Stimulated activated CD4-positive, alpha-beta T cell treated with anti-CD3 and anti-CD28 coated beads, Interleukin-2, amount 100 ng/mL, for 4 hours (primary cell): ENCODE measurements around the gene CAND1.
A peak's percentile ranks its signal among the peaks of the same experiment; 100 is the strongest.

Source experiments
- DNase-seq: peaks from one replicate; pipeline ENCODE4 v3.0.0-alpha.2; 2020; ENCODE audit warnings: low read depth

CAND1 gene

DNA sequence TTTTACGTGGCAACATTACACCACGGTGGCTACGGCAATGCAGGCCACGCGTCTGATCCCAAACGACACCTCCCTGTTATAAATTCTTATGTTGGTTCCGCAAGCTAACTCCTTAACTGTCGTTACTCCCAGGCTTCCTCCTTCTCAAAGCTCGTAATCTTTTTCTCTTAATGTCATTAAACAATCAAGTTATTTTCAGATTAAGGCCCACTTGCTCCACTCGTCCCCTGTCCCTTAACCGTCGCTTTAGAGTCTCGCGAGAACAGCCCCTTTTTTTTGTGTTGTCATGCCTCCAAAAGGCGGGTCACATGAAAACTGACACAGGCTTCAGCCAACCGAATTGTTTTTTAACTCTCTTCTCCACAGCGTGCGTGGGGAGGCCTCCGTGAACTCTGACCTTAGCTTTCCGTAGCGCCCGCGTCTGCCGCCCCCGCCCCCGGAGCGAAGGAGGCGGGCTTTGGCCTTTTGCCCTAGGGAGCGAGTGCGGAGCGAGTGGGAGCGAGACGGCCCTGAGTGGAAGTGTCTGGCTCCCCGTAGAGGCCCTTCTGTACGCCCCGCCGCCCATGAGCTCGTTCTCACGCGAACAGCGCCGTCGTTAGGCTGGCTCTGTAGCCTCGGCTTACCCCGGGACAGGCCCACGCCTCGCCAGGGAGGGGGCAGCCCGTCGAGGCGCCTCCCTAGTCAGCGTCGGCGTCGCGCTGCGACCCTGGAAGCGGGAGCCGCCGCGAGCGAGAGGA, at the start of gene CAND1:
Gene CAND1, plus strand, starts transcription at position 463 of the 737 bp plus-strand sequence. CDS start 360 bp downstream, outside the sequence.
- peak; percentile 96 for DNase-seq

DNA sequence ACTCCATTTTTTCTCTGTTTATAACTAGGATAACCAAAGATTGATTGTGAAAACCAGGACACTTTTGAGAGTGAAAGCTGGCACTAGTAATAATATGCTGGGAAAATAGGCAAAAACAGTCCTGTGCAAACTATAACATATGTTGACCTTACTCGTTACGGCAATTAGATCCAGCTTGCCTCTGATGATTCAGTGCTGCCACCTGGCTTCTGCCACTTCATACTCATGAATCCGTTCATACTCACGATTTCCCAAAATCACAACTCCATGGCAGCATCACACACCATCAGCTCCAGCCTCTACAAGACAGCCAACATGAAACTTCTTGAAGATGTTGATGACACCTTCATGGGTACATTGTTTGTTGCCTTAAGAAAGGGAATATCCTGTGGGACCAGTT, 49.1 kb upstream of the CAND1 start:
- no peak for DNase-seq

DNA sequence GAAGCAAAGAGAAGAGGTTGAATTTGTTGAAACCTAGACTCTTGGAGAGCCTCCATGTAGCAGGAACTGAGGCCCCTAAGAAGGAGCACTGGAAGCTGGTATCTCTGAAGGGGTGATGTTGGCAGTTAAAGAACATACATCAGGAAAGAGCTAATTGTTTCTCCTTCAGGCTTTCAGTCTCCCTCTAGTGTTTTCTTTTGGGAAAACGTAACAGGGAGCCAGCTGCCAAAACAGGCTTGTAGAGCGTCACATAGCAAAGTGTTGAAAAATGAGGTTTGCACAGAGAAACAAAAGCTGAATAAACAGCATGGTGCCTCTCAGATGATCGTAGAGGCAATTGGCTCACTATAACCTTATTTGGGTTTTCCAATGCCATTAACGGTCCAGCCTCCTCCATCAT, 46.9 kb upstream of the CAND1 start:
- no peak for DNase-seq

DNA sequence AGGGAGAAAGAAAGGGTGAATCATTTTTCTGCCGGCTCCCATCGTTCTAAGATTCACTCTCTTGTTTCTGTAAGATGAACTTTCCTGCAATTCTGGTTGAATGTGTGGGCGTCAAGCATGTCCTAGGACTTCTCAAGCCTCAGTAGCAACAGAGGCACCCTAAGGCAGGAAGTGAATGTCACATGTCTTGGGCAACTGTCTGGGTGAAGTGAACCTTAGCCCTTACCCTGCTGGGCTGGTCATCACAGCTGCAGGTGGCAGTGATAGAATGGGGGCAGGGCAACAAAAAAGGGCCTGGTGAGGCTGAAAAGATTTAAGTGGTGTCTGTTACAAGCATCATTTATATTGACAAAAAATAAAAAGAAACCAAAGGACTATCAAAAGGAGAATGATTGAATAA, 45.9 kb upstream of the CAND1 start:
- no peak for DNase-seq

DNA sequence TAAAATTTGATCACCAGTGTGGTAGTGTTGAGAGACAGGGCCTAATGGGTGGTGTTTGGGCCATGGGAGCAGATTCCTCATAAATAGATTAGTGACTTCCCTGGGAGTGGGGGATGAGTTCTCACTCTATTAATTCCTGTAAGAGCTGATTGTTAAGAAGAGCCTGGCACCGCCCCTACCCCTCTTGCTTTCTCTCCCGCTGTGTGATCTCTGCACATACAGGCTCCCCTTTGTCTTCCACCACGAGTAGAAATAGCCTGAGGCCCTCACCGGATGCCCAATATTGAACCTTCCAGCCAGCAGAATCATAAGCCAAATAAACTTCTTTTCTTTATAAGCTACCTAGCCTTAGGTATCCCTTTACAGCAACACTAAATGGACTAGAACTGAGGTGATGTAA, 31.9 kb upstream of the CAND1 start:
- DNase-seq, result no peak

DNA sequence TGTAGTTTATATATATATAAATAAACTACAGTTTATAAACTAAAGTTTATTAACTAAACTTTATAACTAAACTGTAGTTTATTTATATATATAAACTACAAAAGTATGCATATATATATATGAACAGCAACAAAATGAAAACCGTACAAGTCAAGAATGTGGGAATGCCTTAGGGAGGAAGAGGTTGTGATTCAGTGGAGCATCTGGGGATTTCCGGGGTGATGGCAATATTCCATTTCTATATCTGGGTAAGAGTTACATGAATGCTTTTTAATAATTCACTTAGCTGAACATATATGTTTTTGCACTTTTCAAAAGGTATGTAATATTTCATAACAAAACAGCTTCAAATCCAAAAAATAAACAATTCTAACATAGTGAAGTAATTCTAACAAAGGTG, 30.1 kb upstream of the CAND1 start:
- DNase-seq, result no peak

DNA sequence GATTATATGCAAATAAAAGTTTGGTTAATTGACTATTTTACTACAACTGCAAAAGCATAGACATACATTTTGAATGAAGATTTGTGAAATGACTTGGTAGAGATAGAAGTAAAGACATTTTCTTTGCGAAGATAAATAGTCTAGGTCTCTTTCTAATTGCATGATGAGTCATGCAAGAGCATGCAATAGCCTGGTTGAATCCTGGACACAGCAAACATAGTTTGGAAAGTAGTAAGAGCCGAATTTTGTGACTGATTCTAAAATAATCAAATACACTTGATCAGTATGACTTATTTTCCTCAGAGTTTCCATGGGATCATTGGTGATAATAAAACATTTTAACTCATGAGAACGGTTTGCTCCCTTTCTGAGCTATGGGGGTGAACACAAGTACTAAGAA, 27.7 kb upstream of the CAND1 start:
- DNase-seq, result no peak

DNA sequence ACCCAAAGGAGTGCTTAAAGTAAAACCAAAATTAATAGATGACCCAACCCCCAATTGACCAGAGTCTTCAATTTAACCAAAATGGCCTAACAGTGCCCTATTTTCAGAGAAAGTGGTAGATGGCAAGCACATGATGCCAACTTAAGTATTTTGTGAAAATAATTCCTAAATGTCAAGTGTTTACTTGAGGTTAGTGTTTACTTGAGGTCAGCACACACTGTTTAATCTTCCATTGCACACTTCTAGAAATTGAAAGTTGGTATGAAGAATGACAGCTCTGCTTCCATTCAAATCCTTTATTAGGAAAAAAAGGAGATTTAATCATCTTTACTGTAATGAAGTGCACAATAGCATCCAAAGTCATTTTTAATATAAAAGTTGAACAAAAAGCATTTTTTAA, 25.9 kb upstream of the CAND1 start:
- no peak for DNase-seq

DNA sequence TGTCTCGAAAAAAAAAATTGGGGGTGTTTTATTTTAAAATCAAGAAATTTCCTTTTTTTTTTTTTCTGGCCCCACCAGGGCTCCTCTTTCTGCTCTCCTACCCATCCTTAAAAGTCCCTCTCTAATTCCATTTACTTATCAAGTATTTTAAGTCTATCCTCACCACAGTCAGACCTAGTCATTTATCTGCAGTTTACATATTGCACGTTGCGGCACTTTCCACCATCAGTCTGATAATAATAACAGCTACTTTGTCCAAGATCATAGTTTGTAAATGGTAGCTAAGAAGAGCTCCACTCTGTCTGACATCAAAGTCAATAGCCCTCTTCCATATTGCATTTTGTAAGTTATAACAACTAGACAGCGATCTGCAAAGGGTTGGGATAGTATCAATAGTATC, 23.6 kb upstream of the CAND1 start:
- DNase-seq, result no peak

DNA sequence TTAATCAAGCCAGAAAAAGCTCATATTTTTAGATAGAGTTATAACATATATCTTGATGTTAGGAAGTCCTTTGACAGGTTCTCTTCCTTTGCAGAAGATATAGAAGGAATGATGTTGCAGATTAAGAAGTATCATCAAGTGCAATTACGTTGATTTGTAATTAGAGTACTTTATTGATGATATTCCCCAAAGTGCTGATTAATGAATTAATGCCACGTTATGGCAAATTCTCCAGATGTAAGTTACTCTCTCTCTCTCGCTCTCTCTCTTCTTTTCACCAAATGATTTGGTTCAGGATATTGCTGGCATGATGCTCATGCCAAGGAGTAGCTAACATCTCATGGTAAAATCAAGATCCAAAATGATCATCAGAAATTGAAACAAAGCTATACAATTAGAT, 18.1 kb upstream of the CAND1 start:
- no peak for DNase-seq

DNA sequence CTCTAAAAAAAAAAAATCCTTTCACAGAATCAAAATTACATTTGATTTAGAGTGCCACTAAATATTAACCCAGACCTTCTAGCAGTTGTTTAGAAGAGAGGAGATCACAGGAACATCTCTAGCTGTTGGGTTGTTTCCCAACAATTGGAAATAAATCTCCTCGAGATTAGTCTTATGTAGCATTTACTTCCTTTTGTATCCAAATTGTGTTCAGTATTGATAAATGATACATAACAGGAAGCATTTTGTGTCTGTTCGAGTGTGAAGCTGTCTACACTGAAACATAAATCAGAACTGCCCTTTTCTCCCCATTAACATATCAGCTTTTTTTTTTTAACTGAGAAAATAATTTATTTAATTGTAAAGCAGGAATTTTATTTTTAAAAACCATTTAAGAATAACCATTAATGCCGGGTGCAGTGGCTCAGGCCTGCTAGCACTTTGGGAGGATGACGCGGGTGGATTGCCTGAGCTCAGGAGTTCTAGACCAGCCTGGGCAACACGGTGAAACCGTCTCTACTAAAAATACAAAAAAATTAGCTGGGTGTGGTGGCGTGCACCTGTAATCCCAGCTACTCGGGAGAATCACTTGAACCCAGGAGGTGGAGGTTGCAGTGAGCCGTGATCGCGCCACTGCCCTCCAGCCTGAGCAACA, 14.7 kb upstream of the CAND1 start:
- no peak for DNase-seq

DNA sequence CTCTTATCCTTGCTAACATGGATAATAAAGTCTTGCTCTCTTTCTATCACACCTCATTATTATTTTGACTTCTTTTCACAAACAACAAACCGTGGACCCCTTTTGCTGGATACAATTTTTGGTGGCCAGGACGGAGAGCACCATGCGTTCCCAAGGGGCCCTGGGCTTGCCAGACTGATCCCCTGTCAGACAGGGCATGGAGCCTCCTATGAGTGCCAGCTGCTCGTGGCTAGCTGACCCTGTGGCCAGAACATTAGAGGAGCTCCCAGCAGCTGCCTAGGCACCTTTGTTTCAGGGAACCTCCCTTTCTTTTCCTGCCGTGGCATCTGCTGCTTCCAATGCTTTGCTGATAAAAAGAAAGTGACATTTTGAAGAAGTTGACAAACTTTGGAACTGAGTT, 12.5 kb upstream of the CAND1 start:
- no peak for DNase-seq

DNA sequence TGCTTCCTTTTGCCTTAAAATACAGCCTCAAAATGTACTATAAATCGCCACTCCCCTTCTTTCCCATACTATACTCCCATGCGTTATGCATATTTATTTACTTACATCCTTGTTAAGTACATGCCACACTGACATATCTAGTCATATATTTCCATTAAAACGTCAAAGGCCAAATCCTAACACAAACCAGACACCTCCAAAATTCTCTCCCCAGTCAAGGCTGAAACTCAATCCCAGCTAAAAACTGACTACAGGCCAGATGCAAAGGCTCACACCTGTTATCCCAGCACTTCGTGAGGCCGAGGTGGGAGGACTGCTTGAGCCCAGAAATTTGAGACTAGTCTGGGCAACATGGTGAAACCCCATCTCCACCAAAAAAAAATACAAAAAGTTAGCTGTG, 5.7 kb upstream of the CAND1 start:
- no peak for DNase-seq

DNA sequence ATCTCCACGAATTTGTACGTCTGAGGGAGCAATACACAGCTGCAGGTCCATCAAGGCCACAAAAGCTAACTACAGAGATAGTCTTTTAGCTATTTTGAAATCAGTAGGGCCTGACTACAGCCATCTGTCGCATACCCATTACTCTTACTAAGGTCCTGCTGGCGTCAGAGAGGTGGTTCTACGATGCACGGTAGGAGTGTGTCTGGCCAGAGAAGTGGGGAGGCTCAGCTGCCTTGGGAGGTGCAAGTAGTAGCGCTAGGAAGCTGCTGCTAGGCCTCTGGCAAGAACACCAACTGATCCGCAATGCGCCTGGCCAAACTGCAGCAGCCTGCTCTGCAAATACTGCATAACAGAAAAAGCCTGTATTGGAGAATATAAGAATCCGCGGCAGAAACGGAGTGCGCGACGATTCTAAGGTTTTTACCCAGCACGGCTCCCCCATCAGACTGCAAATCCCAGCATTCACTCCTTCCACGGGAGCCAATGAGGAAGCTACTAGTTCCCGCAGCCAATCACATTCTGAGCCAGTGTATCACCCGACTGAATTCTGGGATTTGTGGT, 743 bp upstream of the CAND1 start:
- peak; percentile 81 for DNase-seq

DNA sequence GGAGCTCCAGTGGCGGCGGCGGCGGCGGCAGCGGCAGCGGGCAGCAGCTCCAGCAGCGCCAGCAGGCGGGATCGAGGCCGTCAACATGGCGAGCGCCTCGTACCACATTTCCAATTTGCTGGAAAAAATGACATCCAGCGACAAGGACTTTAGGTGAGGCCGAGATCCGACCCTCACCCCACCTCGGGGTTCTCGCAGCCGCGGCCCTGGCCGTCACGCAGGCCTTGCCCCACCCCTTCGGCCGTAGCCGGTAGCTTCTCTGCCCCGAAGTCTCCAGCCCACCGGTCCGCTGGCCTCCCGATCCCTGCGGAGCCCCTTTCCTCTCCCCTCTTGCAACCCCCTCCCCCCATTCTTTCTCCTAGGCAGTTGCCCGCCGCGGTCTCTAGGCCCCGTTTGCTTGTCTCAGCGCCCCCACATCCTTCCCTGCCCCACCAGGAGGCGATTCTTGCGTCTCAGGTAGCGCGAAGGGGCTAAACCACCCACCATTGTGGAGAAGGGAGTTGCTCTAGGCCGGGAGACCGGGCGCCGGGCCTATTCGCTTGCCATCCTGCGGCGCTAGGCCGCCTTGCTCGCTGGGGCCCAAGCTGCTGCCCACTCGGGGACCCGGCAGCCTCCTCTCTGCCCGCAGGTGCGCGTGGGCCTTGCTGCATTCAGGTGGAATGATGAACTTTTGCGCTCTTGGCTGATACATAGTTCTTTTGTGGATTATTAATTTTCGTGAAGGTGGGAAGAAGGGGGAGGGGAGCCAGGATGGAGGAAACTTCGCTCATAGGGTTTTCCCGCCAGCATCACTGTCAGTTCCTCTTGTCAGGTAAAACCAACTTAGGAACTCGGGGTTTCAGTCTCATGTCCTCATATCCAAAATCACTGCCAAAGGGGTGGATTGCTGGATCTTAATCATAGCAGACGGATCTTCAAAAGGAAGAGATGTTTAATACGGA, 745 bp downstream of the CAND1 start:
- DNase-seq, result peak; percentile 31

DNA sequence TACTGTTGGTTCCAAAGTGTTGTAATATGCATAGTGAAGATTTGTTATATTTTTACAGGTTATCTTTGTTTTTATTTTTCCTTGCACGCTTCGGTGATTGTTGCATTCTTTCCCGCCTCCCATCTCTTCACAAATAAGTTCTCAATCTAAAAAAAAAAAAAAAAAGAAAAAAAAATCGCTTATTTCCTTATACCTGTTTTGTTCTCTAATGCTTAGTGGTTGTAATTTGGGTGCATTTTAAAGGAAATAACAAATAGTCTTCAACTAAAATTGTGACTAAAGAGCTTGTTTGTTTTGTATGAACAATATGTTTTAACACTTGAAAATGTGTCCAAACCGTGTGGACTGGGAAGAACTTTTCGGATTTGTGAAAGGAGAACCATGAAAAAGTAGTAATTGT, 1.5 kb downstream of the CAND1 start:
- DNase-seq, result no peak

DNA sequence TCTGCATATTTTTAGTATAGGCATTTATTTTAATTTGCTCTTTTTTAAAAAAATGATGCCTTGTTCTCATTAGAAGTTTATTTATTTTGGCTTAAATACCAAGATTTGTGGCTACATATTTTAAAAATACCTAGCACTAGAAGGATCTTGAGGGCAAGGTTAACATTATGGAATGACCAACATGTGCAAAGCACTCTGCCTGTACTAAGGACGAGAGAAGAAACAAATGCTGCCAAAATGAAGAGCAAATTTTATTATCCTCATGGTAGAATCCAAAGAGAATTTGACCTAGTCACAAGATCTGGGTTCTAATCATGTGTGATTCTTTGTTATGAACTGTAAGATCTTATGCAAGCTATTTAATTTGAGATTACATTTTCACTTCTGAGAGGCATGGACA, 2.8 kb downstream of the CAND1 start:
- DNase-seq, result no peak

DNA sequence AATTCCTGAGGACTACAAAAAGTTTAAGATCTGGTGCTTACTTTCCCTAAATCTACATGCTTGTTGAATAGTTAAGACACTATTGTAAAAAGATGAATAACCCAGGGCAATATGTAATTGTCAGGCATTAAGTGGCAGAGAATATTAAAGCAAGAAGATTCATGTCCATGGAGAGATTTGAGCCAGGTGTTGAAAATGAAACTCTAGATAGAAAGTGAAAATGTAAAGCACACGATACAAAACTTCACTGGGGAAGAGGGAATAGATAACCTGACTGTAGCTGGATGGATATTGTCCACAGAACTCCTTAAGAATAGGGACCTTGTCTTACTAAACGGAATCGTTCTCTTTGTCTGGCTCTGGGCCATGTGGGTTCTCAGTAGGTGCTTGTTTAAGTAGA, 5.0 kb downstream of the CAND1 start:
- DNase-seq, result no peak

DNA sequence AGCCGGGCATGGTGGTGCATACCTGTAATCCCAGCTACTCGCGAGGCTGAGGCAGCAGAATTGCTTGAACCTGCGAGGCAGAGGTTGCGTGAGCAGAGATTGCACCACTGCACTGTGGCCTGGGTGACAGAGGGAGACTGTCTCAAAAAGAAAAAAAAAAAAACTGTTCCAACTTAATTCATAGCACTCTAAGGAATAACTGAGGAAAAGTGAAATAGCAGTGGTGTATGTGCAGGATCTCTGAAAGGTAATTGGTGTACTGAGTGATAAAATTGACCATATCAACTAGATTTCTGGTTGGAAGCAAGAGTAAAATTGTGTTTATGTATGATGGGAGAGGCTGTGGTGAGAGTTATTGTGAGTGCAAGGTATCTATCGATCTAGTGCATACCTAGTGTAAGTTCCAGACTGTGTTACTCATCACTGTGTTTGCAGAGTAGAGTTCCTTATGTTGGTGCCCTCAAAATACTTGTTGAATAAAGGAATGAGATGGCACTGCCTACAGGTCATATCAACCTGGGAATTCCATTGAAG, 6.3 kb downstream of the CAND1 start:
- no peak for DNase-seq

DNA sequence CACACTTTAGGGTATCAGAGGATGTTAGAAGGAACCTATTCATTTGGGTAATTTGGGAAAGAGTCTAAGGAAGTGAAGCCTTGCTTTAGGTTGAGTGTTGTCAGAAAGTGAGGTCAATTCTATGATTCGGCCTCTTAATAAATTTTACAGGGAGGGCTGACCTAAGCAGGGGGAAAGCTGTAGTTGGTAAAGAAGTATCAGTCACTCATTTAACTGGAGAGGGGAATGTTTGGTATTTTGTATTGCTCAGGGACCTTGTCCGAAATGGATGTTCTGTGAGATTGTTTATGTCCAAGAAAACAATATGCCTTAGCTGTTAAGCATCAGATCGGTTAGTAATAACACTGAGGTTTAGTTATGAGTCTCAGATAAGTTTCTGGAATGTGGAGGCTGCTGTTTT, 7.3 kb downstream of the CAND1 start:
- DNase-seq, result no peak

DNA sequence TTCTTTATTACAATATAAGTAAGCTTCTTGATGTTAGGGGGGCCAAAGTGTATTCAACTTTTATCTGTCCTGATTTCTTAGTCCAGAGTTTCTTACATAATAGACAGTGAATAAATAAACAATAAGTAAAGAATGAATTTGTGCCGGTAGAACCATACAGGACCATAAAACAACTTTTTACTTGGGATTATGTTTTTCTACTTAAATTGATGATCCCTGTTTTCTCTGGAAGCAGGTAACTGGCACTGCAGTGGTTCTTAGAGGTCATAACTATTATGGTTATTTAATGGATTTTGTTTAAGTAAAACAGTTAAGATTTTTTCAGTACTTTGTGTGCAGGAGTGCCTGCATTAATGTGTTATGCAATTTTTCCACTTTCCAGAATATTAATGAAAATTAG, 10.5 kb downstream of the CAND1 start:
- no peak for DNase-seq

DNA sequence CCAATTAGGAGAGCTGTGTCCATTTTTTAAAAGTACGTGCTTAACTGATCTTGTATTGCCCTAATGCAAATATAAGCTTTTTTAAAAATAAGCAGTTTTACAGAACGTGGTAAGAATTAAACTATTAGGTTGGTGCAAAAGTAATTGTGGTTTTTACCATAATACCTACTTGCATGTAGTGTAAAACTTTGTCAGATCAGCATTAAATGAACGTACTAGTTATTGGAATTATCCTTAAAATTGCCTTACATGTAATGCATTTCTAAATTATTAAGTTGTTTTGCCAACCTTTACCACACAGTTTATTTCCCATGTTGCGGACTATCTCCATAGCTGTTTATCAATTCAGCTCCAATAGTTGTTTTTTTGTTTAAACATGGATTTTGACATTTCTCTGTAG, 10.9 kb downstream of the CAND1 start:
- no peak for DNase-seq
